Stimulated activated naive CD8-positive, alpha-beta T cell treated with anti-CD3 and anti-CD28 coated beads, Interleukin-15, Interleukin-2, amounts not matched to agents 100 ng/mL and 50 ng/mL, for 24 hours (primary cell): ENCODE data around the gene CYBA.
A peak's percentile ranks its signal among the peaks of the same experiment; 100 is the strongest.

Source experiments
- H3K27ac Mint-ChIP-seq: one replicate; pipeline ENCODE4 v1.8.0; 2021; ENCODE audit warnings: mild to moderate bottlenecking, mixed read lengths
- H3K27me3 Mint-ChIP-seq: one replicate; pipeline ENCODE4 v1.8.0; 2021; ENCODE audit warnings: mixed read lengths
- H3K36me3 Mint-ChIP-seq: one replicate; pipeline ENCODE4 v1.8.0; 2021; ENCODE audit warnings: low read depth, mixed read lengths
- H3K4me1 Mint-ChIP-seq: one replicate; pipeline ENCODE4 v1.8.0; 2021; ENCODE audit warnings: low read depth, mixed read lengths
- H3K4me3 Mint-ChIP-seq: one replicate; pipeline ENCODE4 v1.8.0; 2021; ENCODE audit warnings: mild to moderate bottlenecking, mixed read lengths
- H3K9me3 Mint-ChIP-seq: one replicate; pipeline ENCODE4 v1.8.0; 2021; ENCODE audit warnings: mixed read lengths

Gene CYBA

DNA sequence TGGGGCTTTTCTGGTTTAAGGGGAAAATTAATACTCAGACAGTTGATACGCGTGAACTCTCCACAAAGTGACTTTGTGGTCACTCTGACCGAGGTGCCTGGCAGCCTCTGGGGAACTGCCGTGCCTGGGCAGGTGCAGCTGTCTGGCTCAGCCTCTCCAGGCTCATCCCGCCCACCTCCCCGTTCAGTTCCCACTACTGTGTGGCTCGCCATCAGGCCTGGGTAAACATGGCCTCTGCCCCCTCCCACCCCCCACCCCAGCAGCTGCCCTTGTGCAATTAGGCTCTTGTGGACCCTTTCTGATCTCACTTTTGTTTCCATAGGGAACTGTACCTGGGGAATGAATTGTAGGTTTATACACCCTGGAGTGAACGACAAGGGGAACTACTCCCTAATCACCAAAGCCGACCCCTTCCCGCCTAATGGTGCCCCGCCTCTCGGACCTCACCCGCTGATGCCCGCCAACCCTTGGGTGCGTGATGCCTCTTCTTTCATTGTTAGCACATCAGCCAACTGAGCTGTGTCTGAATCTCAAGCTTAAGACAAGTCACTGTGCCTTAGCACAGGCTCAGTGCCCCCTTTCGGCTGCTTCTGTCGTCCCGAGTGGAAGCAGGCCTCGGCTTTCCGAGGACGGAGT is 52.9 kb downstream of the CYBA start:
- Mint-ChIP-seq H3K27me3 (no peaks in the 10 kb centered on the region), H3K4me3 (no peak overlapping the region), H3K27ac (peak overlapping the region; percentile 26)

DNA sequence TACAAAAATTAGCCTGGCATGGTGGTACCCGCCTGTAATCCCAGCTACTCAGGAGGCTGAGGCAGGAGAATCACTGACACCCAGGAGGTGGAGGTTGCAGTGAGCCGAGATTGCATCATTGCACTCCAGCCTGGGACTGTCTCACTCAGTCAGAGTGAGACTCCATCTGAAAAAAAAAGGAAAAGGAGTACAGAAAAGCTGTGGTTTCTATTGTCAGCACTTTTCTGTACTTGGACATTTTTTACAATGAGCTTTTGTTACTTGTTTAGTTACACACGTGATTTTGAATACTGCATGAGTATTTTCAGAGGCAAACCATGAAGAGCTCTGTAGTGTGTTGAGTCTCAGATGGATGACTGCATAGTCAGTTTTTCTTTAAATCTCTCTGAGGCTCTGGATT is 54.4 kb downstream of the CYBA start:
- Mint-ChIP-seq H3K27ac (no peak overlapping the region), H3K4me1 (peaks cover 17% of the 10 kb centered on the region), H3K9me3 (no peaks in the 10 kb centered on the region)

More for the DNA sequence above, 52.9 kb downstream of the CYBA start:
- Mint-ChIP-seq H3K36me3 (peaks cover 53% of the 10 kb centered on the region), H3K9me3 (no peaks in the 10 kb centered on the region), H3K4me1 (peaks cover 5% of the 10 kb centered on the region)

DNA sequence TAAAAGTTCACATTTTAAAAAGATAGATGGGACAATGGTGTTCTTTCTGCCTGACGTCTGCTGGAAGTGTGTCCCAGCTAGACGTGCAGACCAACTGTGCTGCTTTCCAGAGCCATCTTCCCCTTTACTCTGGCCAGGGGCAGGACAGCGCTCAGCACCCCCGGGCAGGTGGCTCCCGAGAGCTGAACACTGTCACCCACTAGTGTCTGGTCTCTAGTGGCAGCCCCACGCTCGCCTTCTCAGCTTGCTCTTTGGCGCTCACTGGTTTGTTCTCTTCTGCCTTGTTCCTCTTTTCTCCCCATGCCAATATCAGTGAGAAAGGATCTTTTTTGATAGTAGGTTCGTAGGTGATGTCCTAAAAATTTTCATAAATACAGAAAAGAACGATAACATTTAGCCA is 54.9 kb downstream of the CYBA start:
- Mint-ChIP-seq H3K27me3 (no peaks in the 10 kb centered on the region), H3K27ac (no peak overlapping the region), H3K4me1 (peaks cover 23% of the 10 kb centered on the region), H3K36me3 (peaks cover 49% of the 10 kb centered on the region), H3K9me3 (no peaks in the 10 kb centered on the region), H3K4me3 (no peak overlapping the region)

More for the DNA sequence above, 54.4 kb downstream of the CYBA start:
- Mint-ChIP-seq H3K27me3 (no peaks in the 10 kb centered on the region), H3K36me3 (peaks cover 52% of the 10 kb centered on the region), H3K4me3 (no peak overlapping the region)

DNA sequence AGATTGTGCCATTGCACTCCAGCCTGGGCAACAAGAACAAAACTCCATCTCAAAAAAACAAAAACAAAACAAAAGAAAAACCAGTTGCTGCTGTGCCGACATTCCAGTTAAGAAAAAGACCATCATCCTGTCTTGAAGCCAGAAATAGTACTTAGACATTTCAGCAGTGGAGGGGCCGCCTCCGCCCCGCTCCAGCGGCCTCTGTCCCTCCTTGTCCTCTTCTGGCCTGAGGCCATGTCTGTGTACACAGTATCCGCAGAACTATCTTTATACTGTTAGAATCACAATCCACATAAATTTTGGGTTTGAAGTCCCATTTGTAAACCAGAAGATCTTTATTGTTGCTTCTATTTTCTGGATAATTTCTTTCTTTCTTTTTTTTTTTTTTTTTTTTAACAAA is 55.8 kb downstream of the CYBA start:
- Mint-ChIP-seq H3K4me1 (peaks cover 25% of the 10 kb centered on the region), H3K9me3 (no peaks in the 10 kb centered on the region), H3K4me3 (no peak overlapping the region), H3K27ac (no peak overlapping the region), H3K27me3 (no peaks in the 10 kb centered on the region), H3K36me3 (peaks cover 41% of the 10 kb centered on the region)

DNA sequence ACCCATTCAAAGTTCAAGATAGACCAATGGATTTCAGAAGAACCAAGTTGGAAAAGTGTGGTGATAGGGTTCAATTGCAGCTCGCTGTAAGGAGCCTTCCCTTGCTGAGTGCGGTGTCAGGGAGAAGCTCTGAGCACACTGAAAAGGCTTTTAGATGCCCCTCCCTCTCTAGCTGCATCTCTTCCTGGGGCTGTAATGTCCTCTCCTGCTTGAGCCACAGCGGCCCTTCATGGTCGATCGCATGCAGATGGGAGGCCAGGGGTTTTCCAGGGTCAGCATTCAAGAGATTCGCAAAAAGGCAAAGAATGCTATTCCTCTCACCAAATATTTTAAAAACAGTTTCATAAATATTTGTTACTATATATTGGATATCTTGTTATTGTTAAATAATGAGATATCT is 56.9 kb downstream of the CYBA start:
- H3K4me1 Mint-ChIP-seq, result peaks cover 34% of the 10 kb centered on the region
- no peaks in the 10 kb centered on the region for H3K27me3 Mint-ChIP-seq
- peaks cover 40% of the 10 kb centered on the region for H3K36me3 Mint-ChIP-seq

DNA sequence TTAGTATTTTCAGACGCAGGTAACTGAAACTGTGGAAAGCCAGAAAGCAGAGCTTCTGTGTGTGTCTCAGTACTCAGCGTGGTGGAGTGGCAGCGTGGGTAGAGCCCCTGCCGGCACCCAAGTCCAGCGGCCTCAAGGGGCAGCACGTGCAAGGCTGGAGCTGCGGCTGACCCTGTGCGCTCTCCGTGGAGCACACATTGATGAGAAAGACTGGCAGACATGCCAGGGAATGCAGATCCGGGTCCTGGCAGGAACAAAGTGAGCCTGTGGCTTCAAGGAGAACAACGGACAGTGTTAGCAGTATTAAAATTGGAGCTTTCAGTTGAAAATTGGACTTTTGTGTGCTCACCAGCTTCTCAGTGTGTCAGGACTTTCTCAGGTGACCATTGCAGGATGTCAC is 57.4 kb downstream of the CYBA start:
- Mint-ChIP-seq H3K27me3 (no peaks in the 10 kb centered on the region), H3K27ac (no peak overlapping the region), H3K9me3 (no peaks in the 10 kb centered on the region), H3K4me1 (peaks cover 38% of the 10 kb centered on the region), H3K36me3 (peaks cover 43% of the 10 kb centered on the region), H3K4me3 (no peak overlapping the region)

More for the DNA sequence above, 56.9 kb downstream of the CYBA start:
- Mint-ChIP-seq H3K4me3 (no peak overlapping the region), H3K9me3 (no peaks in the 10 kb centered on the region), H3K27ac (no peak overlapping the region)
